ENCODE measurements around the gene ST6GALNAC1. TPM values are rescaled to one million over a fixed set of nuclear protein-coding genes. Genes with fewer than 3 reads are reported as not detected.

Gene ST6GALNAC1
- total and polyA plus RNA-seq, 2 of the 13 experiments (the other 11 are each of a cell fraction or from before 2014, with no cell fraction given) = not detected

DNA sequence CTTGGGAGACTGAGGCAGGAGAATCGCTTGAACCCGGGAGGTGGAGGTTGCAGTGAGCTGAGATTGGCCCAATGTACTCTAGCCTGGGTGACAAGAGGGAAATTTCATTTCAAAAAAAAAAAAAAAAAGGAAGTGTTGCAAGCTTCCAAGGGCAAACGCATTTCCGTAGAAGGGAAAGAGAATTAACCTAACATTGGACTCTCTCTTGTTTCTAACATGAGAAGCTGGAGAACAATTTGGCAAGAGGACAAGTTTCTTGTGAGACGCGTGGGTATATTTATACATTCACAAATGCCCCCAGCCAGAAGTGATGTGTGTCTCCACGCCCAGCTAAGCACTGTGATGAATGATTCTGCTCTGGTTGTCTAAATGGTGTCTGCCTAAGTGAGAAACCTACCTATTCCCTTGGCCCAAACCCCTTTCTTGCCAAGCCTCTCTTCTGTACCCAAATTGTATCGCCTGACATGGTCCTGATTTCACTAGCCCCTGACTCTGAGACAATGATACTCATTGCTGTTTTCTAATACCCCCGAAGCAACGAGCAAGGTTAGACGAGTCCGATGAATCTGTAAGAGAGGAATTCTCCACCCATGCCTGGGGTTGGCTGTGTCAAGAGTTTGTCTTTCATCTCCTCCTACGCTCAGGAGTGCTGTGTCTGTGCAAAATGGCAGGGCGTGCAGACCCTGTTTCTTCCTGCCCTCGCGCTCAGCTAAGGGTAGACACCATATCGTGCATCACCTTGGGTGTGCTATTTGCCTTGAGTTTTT lies 43.7 kb downstream of the ST6GALNAC1 start (continued):
- TF ChIP-seq, protein P1, sequence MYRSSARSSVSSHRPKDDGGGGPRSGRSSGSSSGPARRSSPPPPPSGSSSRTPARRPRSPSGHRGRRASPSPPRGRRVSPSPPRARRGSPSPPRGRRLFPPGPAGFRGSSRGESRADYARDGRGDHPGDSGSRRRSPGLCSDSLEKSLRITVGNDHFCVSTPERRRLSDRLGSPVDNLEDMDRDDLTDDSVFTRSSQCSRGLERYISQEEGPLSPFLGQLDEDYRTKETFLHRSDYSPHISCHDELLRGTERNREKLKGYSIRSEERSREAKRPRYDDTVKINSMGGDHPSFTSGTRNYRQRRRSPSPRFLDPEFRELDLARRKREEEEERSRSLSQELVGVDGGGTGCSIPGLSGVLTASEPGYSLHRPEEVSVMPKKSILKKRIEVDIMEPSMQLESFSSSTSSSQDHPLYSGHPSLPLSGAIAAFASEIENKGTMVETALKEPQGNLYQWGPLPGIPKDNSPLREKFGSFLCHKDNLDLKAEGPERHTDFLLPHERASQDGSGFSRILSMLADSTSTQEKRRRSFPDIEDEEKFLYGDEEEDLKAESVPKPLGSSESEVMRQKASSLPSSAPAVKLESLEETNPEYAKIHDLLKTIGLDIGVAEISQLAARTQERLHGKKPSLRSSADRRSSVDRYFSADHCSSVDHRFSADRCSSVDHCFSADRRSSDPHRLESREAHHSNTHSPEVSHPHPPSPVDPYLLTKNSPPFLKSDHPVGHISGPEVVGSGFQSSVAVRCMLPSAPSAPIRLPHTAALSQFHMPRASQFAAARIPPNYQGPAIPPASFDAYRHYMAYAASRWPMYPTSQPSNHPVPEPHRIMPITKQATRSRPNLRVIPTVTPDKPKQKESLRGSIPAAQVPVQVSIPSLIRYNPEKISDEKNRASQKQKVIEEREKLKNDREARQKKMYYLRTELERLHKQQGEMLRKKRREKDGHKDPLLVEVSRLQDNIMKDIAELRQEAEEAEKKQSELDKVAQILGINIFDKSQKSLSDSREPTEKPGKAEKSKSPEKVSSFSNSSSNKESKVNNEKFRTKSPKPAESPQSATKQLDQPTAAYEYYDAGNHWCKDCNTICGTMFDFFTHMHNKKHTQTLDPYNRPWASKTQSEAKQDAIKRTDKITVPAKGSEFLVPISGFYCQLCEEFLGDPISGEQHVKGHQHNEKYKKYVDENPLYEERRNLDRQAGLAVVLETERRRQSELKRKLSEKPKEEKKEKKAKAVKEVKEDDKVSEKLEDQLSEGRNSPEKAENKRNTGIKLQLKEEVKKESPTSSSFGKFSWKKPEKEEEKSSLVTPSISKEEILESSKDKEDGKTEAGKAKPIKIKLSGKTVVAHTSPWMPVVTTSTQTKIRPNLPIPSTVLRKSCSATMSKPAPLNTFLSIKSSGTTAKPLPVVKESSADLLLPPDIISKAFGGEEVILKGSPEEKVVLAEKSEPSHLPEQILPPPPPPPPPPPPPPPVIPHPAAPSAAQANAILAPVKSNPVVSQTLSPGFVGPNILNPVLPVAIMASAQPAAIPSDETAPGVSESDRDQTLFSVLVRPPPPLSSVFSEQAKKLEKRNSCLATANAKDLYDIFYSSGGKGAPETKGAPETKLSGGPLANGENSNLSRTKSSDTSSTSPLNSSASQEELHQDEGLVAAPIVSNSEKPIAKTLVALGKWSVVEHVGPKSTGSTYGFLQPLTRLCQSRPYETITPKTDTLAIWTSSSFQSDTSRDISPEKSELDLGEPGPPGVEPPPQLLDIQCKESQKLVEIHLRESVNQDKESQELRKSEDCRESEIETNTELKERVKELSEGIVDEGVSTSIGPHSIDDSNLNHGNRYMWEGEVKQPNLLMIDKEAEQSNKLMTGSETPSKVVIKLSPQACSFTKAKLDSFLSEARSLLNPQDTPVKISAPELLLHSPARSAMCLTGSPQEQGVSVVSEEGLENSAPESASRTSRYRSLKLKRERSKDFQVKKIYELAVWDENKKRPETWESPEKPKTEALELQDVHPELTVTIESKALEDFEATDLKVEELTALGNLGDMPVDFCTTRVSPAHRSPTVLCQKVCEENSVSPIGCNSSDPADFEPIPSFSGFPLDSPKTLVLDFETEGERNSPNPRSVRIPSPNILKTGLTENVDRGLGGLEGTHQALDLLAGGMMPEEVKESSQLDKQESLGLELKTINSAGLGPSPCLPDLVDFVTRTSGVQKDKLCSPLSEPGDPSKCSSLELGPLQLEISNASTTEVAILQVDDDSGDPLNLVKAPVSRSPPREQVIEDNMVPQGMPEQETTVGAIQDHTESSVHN (CRISPR knock-in tag; IDR thresholded peaks at IDR 0.05) = no peak
- TF ChIP-seq ZNF772 (CRISPR knock-in tag; IDR thresholded peaks at IDR 0.05) (no peak), ZNF12 (CRISPR knock-in tag; IDR thresholded peaks at IDR 0.05) (no peak)
- TF ChIP-seq, protein P2, sequence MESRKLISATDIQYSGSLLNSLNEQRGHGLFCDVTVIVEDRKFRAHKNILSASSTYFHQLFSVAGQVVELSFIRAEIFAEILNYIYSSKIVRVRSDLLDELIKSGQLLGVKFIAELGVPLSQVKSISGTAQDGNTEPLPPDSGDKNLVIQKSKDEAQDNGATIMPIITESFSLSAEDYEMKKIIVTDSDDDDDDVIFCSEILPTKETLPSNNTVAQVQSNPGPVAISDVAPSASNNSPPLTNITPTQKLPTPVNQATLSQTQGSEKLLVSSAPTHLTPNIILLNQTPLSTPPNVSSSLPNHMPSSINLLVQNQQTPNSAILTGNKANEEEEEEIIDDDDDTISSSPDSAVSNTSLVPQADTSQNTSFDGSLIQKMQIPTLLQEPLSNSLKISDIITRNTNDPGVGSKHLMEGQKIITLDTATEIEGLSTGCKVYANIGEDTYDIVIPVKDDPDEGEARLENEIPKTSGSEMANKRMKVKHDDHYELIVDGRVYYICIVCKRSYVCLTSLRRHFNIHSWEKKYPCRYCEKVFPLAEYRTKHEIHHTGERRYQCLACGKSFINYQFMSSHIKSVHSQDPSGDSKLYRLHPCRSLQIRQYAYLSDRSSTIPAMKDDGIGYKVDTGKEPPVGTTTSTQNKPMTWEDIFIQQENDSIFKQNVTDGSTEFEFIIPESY (CRISPR knock-in tag; IDR thresholded peaks at IDR 0.05) = no peak
- TF ChIP-seq, protein P3, sequence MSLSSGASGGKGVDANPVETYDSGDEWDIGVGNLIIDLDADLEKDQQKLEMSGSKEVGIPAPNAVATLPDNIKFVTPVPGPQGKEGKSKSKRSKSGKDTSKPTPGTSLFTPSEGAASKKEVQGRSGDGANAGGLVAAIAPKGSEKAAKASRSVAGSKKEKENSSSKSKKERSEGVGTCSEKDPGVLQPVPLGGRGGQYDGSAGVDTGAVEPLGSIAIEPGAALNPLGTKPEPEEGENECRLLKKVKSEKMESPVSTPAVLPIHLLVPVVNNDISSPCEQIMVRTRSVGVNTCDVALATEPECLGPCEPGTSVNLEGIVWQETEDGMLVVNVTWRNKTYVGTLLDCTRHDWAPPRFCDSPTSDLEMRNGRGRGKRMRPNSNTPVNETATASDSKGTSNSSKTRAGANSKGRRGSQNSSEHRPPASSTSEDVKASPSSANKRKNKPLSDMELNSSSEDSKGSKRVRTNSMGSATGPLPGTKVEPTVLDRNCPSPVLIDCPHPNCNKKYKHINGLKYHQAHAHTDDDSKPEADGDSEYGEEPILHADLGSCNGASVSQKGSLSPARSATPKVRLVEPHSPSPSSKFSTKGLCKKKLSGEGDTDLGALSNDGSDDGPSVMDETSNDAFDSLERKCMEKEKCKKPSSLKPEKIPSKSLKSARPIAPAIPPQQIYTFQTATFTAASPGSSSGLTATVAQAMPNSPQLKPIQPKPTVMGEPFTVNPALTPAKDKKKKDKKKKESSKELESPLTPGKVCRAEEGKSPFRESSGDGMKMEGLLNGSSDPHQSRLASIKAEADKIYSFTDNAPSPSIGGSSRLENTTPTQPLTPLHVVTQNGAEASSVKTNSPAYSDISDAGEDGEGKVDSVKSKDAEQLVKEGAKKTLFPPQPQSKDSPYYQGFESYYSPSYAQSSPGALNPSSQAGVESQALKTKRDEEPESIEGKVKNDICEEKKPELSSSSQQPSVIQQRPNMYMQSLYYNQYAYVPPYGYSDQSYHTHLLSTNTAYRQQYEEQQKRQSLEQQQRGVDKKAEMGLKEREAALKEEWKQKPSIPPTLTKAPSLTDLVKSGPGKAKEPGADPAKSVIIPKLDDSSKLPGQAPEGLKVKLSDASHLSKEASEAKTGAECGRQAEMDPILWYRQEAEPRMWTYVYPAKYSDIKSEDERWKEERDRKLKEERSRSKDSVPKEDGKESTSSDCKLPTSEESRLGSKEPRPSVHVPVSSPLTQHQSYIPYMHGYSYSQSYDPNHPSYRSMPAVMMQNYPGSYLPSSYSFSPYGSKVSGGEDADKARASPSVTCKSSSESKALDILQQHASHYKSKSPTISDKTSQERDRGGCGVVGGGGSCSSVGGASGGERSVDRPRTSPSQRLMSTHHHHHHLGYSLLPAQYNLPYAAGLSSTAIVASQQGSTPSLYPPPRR (CRISPR knock-in tag; IDR thresholded peaks at IDR 0.05; ENCODE audit: borderline replicate concordance) = no peak

All from HepG2 (cell line).